ENCODE data around the gene LRIF1.

- TF ChIP-seq CTCF (optimal IDR thresholded peaks at IDR 0.05 in 1 of 3, IDR thresholded peaks at IDR 0.05 in 1 of 3, conservative IDR thresholded peaks at IDR 0.05 in 1 of 3; ENCODE audit: extremely low read depth in 1 of 3, insufficient read depth in 2 of 3, low read length in 3 of 3) (no peak), EZH2 (IDR thresholded peaks at IDR 0.05; ENCODE audit: low read length) (no peak)
These were observed 3.5 kb upstream of the LRIF1 start for GRCh38 chr1:110967256-110967655.
